Measurements from ENCODE around the gene DTYMK.

Gene DTYMK

GRCh38 chr2:241703032-241703604 is 16.5 kb upstream of the DTYMK start:
- no peak for DNase-seq

GRCh38 chr2:241702155-241703031 is 15.8 kb upstream of the DTYMK start:
- peak; percentile 83 for DNase-seq

GRCh38 chr2:241701399-241702154 is 15.0 kb upstream of the DTYMK start, which contains the start of gene ING5:
ING5 (plus strand) TSS chr2:241702039; CDS start chr2:241702066, 27 bp downstream.
- peak; percentile 95 for DNase-seq

- DNase-seq, result no peak
Observed at GRCh38 chr2:241701149-241701398, 14.5 kb upstream of the DTYMK start.

GRCh38 chr2:241695651-241696050 is 9.0 kb upstream of the DTYMK start:
- no peak for DNase-seq

GRCh38 chr2:241692448-241692847 is 5.8 kb upstream of the DTYMK start:
- no peak for DNase-seq

GRCh38 chr2:241690202-241690717 is 3.6 kb upstream of the DTYMK start:
- no peak for DNase-seq

GRCh38 chr2:241689306-241689705 is 2.7 kb upstream of the DTYMK start:
- DNase-seq, result no peak

- no peak for DNase-seq
Observed at GRCh38 chr2:241686324-241686649, 328 bp downstream of the DTYMK start.

GRCh38 chr2:241680827-241681599 is 5.6 kb downstream of the DTYMK start:
- DNase-seq, result no peak

- DNase-seq, result no peak
Observed at GRCh38 chr2:241680044-241680443, 6.6 kb downstream of the DTYMK start.

GRCh38 chr2:241678784-241679540 is 7.7 kb downstream of the DTYMK start:
- DNase-seq, result no peak

- no peak for DNase-seq
Observed at GRCh38 chr2:241678307-241678706, 8.3 kb downstream of the DTYMK start.

GRCh38 chr2:241677392-241677791 is 9.2 kb downstream of the DTYMK start:
- DNase-seq, result no peak

GRCh38 chr2:241676665-241677064 is 9.9 kb downstream of the DTYMK start:
- DNase-seq, result no peak

- DNase-seq, result no peak
Observed at GRCh38 chr2:241675885-241676284, 10.7 kb downstream of the DTYMK start.

GRCh38 chr2:241673797-241674725 is 12.6 kb downstream of the DTYMK start:
- DNase-seq, result no peak

- DNase-seq, result no peak
Observed at GRCh38 chr2:241673189-241673663, 13.4 kb downstream of the DTYMK start.

GRCh38 chr2:241672243-241673188 is 14.1 kb downstream of the DTYMK start:
- no peak for DNase-seq
